ENCODE results near the gene MACROD2.

MACROD2 gene

DNA sequence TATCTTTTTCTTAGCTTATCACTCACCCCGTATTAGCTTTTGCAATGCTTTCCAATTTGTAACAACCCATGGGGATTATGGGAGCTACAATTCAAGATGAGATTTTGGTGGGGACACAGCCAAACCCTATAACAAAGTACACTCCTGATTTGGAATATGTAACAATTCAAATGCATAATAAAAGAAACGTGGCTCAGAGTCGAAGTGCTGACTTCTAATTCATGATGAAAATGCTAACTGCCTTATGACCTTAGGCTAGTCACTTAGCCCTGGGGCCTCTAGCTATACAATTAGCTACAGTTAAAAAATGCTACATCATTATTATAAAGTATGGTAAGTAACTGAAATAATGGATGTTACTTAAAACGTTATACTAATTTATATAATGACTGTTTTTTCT lies 1297.1 kb downstream of the MACROD2 start:
- H3K4me3 ChIP-seq (ENCODE audit: control insufficient read depth, low read depth, low read length): no peak overlapping the region
- TF ChIP-seq, protein P1, sequence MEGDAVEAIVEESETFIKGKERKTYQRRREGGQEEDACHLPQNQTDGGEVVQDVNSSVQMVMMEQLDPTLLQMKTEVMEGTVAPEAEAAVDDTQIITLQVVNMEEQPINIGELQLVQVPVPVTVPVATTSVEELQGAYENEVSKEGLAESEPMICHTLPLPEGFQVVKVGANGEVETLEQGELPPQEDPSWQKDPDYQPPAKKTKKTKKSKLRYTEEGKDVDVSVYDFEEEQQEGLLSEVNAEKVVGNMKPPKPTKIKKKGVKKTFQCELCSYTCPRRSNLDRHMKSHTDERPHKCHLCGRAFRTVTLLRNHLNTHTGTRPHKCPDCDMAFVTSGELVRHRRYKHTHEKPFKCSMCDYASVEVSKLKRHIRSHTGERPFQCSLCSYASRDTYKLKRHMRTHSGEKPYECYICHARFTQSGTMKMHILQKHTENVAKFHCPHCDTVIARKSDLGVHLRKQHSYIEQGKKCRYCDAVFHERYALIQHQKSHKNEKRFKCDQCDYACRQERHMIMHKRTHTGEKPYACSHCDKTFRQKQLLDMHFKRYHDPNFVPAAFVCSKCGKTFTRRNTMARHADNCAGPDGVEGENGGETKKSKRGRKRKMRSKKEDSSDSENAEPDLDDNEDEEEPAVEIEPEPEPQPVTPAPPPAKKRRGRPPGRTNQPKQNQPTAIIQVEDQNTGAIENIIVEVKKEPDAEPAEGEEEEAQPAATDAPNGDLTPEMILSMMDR (IDR thresholded peaks at IDR 0.05; ENCODE audit: control insufficient read depth, insufficient read depth, low read depth, low read length, missing control alignments): no peak
- DNase-seq (ENCODE audit: low read depth): no peak

DNA sequence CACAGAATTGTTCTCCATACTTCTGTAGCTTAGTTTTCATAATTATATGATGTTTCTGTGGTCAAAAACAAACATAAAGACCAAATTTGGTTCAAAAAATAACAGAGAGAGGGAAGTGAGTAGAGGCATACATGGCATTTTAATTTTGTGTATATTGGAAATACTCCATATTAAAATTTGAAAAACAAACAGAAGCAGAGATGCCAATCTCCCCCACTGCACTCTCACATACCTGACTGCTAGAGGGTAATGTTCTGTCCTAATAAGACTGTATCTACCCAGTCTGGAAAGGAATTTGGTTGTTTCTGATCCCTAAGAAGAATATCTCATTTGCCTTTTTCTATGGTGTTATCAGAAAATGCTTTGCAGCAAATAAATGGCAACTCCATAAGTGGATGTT lies 1301.1 kb downstream of the MACROD2 start:
- no peak for DNase-seq (ENCODE audit: low read depth)
- TF ChIP-seq, protein P1 (IDR thresholded peaks at IDR 0.05; ENCODE audit: control insufficient read depth, insufficient read depth, low read depth, low read length, missing control alignments): no peak
- H3K4me3 ChIP-seq (ENCODE audit: control insufficient read depth, low read depth, low read length): no peak overlapping the region

DNA sequence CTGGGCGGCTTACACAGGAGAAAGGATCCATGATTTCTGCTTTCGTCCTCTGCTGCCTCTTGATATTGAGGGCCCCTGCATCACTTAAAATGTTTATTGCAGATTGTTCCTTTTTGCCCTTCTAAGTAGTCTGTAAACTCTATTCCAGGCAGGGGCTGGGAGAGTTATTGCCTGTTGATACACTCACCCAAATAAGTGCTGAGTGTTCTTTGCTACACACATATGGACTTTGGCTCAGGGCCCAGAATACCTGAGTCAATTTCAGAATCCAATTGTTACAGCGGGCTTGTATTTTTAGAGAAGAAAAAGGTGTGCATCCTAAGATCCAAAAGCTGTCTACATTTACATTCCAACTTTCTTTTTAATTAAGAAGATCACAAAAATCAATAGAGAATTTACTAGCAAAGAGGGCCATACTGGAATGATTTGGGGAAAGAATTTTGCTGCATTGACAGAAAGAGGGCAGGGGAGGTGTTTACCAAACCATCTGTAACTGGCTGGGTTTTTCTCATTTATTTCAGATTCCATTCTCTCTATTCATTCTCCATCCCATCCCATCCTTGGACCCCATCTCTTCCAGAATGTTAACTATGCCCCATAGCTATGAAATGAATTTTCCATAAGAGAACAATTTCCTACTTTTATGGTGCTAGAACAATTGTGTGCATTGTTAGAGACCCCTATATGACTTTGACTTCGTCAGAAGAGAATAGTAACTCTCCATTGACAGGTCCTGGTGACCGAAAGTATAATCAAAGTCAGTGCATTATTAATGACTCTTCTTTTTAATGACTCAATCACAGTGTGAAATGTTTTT lies 1302.0 kb downstream of the MACROD2 start:
- no peak overlapping the region for H3K4me3 ChIP-seq (ENCODE audit: control insufficient read depth, low read depth, low read length)
- TF ChIP-seq, protein P1 (IDR thresholded peaks at IDR 0.05; ENCODE audit: control insufficient read depth, insufficient read depth, low read depth, low read length, missing control alignments): no peak
- DNase-seq (ENCODE audit: low read depth): no peak

DNA sequence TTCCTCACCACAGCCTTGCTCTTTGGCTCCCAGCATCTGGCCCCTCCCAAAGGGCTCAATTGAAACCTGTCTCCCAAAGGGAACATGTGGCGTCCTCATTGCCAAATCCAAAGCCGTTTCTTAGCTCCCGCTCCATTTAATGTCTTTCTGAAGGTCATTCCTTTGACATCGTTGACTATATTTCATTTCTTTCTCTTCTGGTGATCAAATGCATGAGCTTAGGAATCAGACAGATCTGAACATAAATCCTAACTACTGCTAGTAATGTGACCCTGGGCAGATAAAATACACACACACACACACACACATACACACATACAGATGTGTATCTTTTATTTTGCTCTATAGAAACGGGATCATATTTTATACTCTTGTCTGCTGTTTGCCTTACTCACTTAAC lies 1306.8 kb downstream of the MACROD2 start:
- H3K4me3 ChIP-seq (ENCODE audit: control insufficient read depth, low read depth, low read length): no peak overlapping the region
- no peak for DNase-seq (ENCODE audit: low read depth)
- TF ChIP-seq, protein P1 (IDR thresholded peaks at IDR 0.05; ENCODE audit: control insufficient read depth, insufficient read depth, low read depth, low read length, missing control alignments): no peak

DNA sequence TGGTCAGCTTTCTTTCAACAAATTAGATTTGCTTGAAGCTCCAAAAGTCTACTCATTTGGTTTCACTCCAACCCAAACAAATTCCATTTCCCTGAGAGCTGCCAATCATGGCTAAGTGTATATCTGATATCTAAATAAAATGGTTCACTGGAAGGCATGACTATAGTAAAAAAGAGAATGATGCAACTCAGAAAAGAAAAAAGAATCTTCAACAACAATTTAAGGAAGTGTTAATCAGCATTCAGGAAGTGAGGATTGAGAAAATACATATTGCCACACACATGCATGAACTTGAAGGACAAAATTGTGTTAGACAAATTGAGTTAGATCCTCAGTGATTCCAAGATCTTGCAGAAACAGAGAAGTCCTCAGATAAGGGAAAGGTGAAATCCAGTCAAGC lies 1315.0 kb downstream of the MACROD2 start:
- TF ChIP-seq, protein P1 (IDR thresholded peaks at IDR 0.05; ENCODE audit: control insufficient read depth, insufficient read depth, low read depth, low read length, missing control alignments): no peak
- DNase-seq (ENCODE audit: low read depth): no peak
- no peak overlapping the region for H3K4me3 ChIP-seq (ENCODE audit: control insufficient read depth, low read depth, low read length)

DNA sequence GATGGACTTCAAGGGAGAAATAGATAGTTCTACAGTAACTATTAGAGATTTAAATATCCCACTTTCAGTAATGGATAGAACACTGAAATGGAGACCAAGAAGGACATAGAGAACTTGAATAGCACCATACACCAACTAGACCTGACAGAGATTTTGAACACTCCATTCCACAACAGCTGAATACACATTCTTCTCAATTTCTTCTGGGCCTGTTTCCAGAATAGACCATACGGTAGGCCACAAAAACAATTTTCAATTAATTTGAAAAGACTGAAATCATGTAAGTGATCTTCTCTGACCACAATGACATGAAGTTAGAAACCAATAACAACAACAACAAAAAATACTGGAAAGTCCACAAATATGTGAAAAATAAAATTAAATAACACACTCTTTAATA lies 1321.2 kb downstream of the MACROD2 start:
- DNase-seq (ENCODE audit: low read depth): no peak
- no peak overlapping the region for H3K4me3 ChIP-seq (ENCODE audit: control insufficient read depth, low read depth, low read length)
- TF ChIP-seq, protein P1 (IDR thresholded peaks at IDR 0.05; ENCODE audit: control insufficient read depth, insufficient read depth, low read depth, low read length, missing control alignments): no peak
